Body of pancreas (tissue), 4 donors: ENCODE results near the gene ST6GALNAC1. TPM values are rescaled to one million over a fixed set of nuclear protein-coding genes. Genes with fewer than 3 reads are reported as not detected.

Experiments
- ATAC-seq: fragments of 150-250 bp; one replicate; pipeline ENCODE4 v1.9.1; 2016
- DNase-seq, 4 donors: peaks; one replicate each; pipeline ENCODE4 v3.0.0-alpha.2; 2019
- H3K27ac ChIP-seq, 4 donors: fragments of 200-600 bp; sonication (generic); 1 replicate in 3 of 4; 2 replicates in 1 of 4; pipeline versions ENCODE4 v1.5.1 to v1.6.1; 2016 to 2019; ENCODE audit warnings: mild to moderate bottlenecking in 1 of 4, mixed read lengths in 1 of 4, moderate library complexity in 1 of 4
- H3K27me3 ChIP-seq, 2 donors: fragments of 200-600 bp; sonication (generic); one replicate each; pipeline ENCODE4 v1.6.0; 2016; ENCODE audit warnings: mild to moderate bottlenecking in 1 of 2
- H3K36me3 ChIP-seq, 2 donors: fragments of 200-600 bp; sonication (generic); replicated peaks in 1 of 2; 2 replicates each; pipeline ENCODE4 v1.5.1; 2016; ENCODE audit warnings: low read depth in 2 of 2; ENCODE audit not compliant: insufficient read depth in 1 of 2
- H3K4me1 ChIP-seq: fragments of 200-600 bp; sonication (generic); one replicate; pipeline ENCODE4 v1.6.0; 2016
- H3K4me3 ChIP-seq, 2 donors: fragments of 200-600 bp; sonication (generic); 1 replicate in 1 of 2; 2 replicates in 1 of 2; pipeline ENCODE4 v1.5.1; 2016 to 2019
- H3K9me3 ChIP-seq, 3 donors: fragments of 200-600 bp; sonication (generic); 1 replicate in 2 of 3; 2 replicates in 1 of 3; pipeline ENCODE4 v1.5.1; 2016
- POLR2A ChIP-seq, 3 donors: fragments of 450-650 bp; IDR thresholded peaks; one replicate each; pipeline ENCODE4 v1.6.1; 2016; ENCODE audit warnings: antibody characterized with exemption in 3 of 3, mild to moderate bottlenecking in 2 of 3
- WGBS, 2 donors: methylation state at CpG; one replicate each; pipeline ENCODE4 v1.1.5; 2017; 5-methylcytosine and 5-hydroxymethylcytosine counted together
- intact Hi-C: fragments of 100-400 bp; cut with DNase I; formaldehyde crosslinking; loops from one replicate; pipeline ENCODE4 v1.15.1; 2023
- total RNA-seq, 2 donors: library from RNA; depleted of rRNA; stranded (reverse); fragments of >200 nt; gene quantifications; one replicate each; pipeline ENCODE4 v1.1.0, GENCODE V29; 2016
- TF ChIP-seq, protein P1 (sequence below), 7 experiments: fragments of 450-650 bp in 4 of 7; fragments of 200-600 bp in 3 of 7; sonication (generic) in 3 of 7; IDR thresholded peaks; one replicate each; pipeline ENCODE4 v1.5.1; 2016 to 2019; ENCODE audit warnings: antibody characterized with exemption in 7 of 7

The ST6GALNAC1 gene
- total RNA-seq, 2 donors from 2014 or later, result 9.3 to 13.5 TPM

DNA sequence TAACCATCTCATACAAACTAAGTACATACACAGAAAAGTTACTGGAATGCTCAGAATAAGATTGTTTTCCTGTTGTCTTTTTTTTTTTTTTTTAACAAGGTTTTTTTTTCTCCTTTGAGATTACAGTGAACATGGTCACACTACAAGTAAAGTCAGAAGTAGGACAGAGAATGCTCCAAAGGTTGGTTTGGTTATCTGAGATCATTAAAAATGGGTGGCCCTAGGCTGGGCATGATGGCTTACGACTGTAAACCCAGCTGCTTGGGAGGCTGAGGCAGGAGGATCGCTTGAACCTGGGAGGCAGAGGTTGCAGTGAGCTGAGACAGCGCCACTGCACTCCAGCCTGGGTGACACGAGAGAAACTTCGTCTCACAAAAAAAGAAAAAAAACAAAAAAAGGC lies 6.9 kb upstream of the ST6GALNAC1 start:
- WGBS, 2 donors, result 82 to 87% methylated on average over 5 of the region's 5 CpGs
- Histone ChIP-seq H3K4me1 (peaks cover 7% of the 10 kb centered on the region), H3K4me3 (no peak overlapping the region), H3K27me3 (no peaks in the 10 kb centered on the region), H3K27ac (no peak overlapping the region), H3K36me3 (no peaks in the 10 kb centered on the region), H3K9me3 (no peaks in the 10 kb centered on the region)
- TF ChIP-seq, protein P1, sequence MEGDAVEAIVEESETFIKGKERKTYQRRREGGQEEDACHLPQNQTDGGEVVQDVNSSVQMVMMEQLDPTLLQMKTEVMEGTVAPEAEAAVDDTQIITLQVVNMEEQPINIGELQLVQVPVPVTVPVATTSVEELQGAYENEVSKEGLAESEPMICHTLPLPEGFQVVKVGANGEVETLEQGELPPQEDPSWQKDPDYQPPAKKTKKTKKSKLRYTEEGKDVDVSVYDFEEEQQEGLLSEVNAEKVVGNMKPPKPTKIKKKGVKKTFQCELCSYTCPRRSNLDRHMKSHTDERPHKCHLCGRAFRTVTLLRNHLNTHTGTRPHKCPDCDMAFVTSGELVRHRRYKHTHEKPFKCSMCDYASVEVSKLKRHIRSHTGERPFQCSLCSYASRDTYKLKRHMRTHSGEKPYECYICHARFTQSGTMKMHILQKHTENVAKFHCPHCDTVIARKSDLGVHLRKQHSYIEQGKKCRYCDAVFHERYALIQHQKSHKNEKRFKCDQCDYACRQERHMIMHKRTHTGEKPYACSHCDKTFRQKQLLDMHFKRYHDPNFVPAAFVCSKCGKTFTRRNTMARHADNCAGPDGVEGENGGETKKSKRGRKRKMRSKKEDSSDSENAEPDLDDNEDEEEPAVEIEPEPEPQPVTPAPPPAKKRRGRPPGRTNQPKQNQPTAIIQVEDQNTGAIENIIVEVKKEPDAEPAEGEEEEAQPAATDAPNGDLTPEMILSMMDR (IDR thresholded peaks at IDR 0.05), result no peak
- TF ChIP-seq POLR2A (IDR thresholded peaks at IDR 0.05), result no peak
- intact Hi-C loops, result no loop called here
- DNase-seq, result no peak
- ATAC-seq, result no peak

DNA sequence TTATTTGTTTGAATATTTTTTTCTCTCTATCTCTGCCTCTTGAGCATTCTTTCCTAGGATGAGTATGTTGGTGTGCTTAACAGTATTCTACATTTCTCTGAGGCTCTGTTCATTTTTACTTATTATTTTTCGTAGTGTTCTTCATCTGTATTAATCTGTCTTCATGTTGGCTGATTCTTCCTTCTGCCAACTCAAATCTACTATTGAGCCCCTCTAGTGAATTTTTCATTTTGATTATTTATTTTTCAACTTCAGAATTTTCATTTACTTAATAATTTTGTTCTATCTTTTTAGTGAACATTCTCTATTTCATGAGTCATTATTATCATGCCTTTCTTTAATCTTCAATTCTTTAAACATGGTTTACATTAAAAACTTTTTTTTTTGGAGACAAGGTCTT lies 3.2 kb upstream of the ST6GALNAC1 start:
- no peaks in the 10 kb centered on the region for H3K36me3 ChIP-seq
- ATAC-seq (no peak), DNase-seq (no peak)
- no peak overlapping the region for H3K27ac ChIP-seq
- intact Hi-C loops, result no loop called here
- H3K4me1 ChIP-seq, result peaks cover 27% of the 10 kb centered on the region
- no peaks in the 10 kb centered on the region for H3K9me3 ChIP-seq
- WGBS, 2 donors, result 86 to 92% methylated on average over 1 of the region's 1 CpG
- no peak for TF ChIP-seq POLR2A (IDR thresholded peaks at IDR 0.05)
- TF ChIP-seq, protein P1 (IDR thresholded peaks at IDR 0.05), result no peak
- H3K4me3 ChIP-seq, result no peak overlapping the region
- no peaks in the 10 kb centered on the region for H3K27me3 ChIP-seq

DNA sequence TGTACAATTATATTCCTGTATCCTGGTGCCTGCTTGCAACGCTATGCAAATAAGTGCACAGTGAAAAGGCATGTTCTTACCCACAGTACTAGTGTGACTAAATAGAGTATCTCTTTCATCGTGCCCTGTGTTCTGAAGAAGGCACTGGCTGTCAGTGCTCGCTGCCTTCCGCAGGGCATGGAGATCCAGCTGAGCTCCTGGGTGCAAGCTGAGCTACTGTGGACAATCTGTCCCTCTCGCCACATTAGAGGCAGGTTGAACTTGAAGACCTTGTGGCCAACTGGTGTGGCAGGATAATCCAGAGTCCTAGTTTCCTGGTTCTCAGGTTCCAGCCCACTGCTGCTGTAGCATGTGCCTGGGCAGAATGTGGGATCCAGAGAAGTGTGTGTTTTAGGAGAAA lies 1.9 kb upstream of the ST6GALNAC1 start:
- Histone ChIP-seq H3K27ac (peak overlapping the region in 3 of 4 donors; percentile 0 to 55 (median 27)), H3K4me1 (peaks cover 38% of the 10 kb centered on the region), H3K9me3 (no peaks in the 10 kb centered on the region), H3K27me3 (no peaks in the 10 kb centered on the region), H3K4me3 (no peak overlapping the region), H3K36me3 (no peaks in the 10 kb centered on the region)
- TF ChIP-seq POLR2A (IDR thresholded peaks at IDR 0.05), result no peak
- TF ChIP-seq, protein P1 (IDR thresholded peaks at IDR 0.05), result no peak
- DNase-seq (peak in 3 of 4 donors; percentile 29 to 55 (median 39)), ATAC-seq (peak; percentile 49)
- WGBS, 2 donors, result 52 to 61% methylated on average over 5 of the region's 5 CpGs
- intact Hi-C loops, result no loop called here

DNA sequence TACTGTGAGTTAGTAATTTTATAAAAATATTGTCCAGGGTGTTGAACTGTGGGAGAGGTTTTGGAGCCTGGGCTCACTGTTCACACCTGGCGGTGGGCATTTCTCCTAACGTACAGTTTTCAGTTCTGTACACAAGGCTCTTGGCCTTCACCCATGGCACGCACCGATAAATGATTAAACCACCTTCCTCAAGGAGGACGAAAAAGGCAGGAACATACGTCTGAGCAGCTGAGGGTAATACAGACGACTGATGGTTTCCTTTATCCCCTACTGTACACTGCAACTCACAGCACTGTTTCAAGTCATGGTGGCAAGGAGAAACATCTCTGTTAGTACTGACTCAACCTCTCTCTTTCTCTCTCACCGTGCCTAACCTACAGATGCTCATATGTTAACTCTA lies 1.4 kb upstream of the ST6GALNAC1 start:
- 13 to 24% methylated on average over 8 of the region's 8 CpGs for WGBS, 2 donors
- Histone ChIP-seq H3K4me1 (peaks cover 38% of the 10 kb centered on the region), H3K4me3 (no peak overlapping the region), H3K9me3 (no peaks in the 10 kb centered on the region), H3K27me3 (no peaks in the 10 kb centered on the region), H3K36me3 (no peaks in the 10 kb centered on the region), H3K27ac (peak overlapping the region in 3 of 4 donors; percentile 0 to 55 (median 27))
- DNase-seq (peak; percentile 39 to 79 (median 58)), ATAC-seq (peak; percentile 56)
- intact Hi-C loops, result no loop called here
- TF ChIP-seq, protein P1 (IDR thresholded peaks at IDR 0.05), result peak in 2 of 7 experiments; percentile 6 to 20
- TF ChIP-seq POLR2A (IDR thresholded peaks at IDR 0.05), result no peak

DNA sequence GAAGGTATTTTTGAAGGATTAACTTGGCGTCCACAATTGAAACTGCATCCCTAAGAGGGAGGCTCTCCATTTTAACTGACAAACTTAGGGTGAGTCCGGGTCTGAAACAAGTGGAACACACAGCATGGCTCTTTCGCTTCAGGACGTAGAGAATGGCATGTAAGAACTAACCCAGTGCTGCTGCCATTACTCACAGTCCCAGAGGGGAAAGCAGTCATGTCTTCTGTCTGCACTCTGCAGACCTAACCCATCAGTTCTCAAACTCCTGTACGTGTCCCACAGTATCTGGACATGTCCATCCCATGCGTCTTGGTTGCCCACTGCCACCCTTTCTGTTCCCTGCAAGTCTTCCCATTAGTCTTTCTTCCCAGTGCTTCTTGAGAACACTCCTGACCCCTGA lies 563 bp downstream of the ST6GALNAC1 start:
- H3K36me3 ChIP-seq, result no peaks in the 10 kb centered on the region
- H3K27ac ChIP-seq, result no peak overlapping the region
- intact Hi-C loops, result no loop called here
- H3K27me3 ChIP-seq, result no peaks in the 10 kb centered on the region
- DNase-seq (no peak), ATAC-seq (no peak)
- TF ChIP-seq POLR2A (IDR thresholded peaks at IDR 0.05), result no peak
- H3K9me3 ChIP-seq, result no peaks in the 10 kb centered on the region
- H3K4me3 ChIP-seq, result no peak overlapping the region
- peaks cover 38% of the 10 kb centered on the region for H3K4me1 ChIP-seq
- 89% methylated on average over 6 of the region's 6 CpGs for WGBS, 2 donors
